GM18873 (cell line): ENCODE data around the gene VPS52.

Experiments
- ATAC-seq: cut with Tn5 transposase; IDR thresholded peaks from one replicate; pipeline ENCODE4 v1.9.1; 2021; ENCODE audit warnings: mild to moderate bottlenecking, moderate library complexity, moderate number of reproducible peaks; ENCODE audit not compliant: unreplicated experiment, low FRiP score

VPS52 gene

DNA sequence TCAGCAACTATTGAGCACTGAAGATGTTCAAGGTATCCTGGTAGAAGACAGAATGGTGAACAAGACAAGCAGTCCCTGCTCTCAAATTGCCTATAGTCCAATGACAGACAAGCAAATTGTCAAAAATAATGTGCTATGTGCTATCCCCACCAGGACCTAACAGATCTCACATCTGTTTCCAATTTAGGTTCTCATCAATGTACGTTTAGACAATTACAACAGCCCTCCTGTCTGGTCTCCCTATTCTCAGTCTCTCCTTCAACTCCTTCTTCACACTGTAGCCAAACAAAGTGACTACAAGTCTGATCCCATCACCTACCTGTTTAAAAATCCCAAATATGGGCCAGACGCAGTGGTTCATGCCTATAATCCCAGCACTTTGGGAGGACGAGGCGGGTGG is 34.7 kb upstream of the VPS52 start:
- no peak for ATAC-seq

DNA sequence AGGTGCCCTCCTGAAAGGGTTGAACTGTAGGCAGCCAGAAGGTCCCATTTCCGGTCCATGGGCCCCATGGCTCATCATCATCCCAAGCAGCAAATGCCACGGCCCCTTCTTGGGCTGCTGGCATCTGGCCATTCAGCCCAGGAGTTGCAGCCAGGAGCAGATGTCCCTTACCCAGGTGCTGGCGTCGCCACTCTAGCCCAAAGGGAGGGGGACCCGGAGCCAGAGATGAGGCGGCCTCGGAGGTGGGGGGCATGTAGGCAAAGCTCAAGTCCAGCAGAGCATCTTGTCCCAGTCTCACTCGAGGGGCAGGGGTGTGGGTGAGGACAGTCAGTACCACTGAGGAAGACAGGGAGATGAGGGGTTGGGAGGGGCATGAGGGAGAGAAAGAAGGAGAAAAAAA is 33.4 kb upstream of the VPS52 start:
- ATAC-seq = no peak

DNA sequence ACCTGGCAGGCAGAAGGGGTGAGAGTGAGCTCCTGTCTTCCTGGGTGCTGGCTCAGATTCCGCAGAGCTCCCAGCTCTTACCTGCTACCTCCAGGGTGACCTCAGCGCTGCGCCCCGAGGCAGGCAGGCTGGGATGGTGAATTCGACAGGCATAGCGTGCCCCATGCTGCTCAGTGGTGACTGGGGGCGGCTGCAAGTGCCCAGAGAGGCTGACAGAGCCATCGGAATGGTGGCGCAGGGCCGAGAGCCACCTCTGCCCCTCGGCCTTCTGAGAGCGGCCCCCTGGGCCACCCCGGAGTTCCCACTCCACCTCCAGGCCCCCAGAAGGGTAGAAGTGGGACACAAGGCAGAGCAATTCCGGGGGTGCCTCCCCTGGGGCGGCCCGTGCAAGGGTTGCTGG is 32.5 kb upstream of the VPS52 start:
- ATAC-seq = no peak

DNA sequence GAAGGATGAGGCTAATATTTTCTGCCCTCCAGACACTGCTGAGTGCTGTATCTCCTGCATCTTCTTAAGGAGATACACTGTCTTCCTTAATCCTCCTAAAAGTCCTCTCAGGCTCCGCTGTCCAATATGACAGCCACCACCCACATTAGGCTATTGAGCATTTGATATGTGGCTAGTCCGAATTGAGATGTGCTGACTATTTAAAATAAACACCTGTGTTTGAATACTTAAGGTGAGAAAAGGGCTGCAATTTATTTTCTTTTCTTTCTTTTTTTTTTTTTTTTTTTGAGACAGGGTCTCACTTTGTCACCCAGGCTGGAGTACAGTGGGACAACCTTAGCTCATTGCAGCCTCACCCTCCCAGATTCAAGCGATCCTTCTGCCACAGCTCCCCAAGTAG is 30.2 kb upstream of the VPS52 start:
- no peak for ATAC-seq

DNA sequence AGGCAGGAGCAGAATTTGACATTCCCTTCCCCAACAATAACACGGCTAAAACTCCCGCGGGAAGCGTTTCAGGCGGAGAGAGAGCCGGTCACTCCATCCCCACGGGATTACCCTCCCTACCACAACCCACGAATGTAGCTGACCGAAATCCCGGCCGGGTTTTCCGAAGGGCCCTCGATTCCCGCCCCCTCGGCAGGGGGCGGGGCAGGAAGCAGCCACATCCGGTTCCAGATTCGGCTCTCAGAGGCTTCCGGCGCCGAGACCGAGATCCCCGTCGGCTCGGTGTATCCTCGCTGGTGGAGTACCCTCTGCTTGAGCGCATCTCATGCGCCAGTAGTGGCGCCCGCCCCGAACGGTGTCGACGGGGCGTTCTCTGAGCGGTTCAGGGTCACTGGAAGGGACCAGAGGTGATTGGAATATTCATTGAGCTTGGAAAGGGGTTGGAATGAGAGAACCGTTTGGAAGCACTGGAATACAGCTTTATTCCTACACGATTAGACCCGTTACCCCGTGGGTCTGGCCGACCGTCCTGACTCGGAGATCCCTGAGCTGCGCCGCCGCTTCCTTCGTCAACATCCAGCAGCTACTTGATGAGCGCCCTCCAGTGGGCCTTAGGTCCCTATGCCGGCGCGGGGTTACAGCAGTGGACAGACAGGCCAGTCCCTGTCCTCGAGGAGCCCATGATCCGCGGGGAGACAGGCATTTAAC is 27.7 kb upstream of the VPS52 start:
- ATAC-seq = peak; percentile 67

DNA sequence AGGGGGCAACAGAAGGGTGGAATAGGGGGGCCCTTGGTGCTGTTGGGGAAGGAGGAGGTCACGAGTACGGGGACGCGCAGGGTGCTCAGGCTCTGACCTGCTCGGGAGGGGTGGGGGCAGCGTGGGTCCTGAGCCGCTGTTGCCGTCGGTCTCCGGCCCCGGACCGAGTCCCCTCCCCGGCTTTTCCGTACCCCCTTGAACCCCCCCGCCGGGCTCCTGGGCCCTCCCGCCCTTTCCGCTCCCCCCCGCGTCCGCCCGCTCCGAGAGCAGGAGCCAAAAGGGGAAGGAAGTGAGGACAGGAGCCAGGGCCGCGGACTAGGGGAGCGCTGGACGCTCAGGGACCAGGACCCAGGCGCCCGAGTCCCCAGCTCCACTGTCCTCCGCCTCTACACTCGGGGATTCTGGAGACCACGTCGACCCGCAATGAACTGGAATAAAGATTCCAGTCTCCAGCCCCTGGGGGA is 27.1 kb upstream of the VPS52 start, which contains the start of gene RGL2:
TSS of gene RGL2 (minus strand) at position 170 of the 464 bp plus-strand sequence. CDS start 332 bp downstream, outside the sequence.
- peak; percentile 14 for ATAC-seq

DNA sequence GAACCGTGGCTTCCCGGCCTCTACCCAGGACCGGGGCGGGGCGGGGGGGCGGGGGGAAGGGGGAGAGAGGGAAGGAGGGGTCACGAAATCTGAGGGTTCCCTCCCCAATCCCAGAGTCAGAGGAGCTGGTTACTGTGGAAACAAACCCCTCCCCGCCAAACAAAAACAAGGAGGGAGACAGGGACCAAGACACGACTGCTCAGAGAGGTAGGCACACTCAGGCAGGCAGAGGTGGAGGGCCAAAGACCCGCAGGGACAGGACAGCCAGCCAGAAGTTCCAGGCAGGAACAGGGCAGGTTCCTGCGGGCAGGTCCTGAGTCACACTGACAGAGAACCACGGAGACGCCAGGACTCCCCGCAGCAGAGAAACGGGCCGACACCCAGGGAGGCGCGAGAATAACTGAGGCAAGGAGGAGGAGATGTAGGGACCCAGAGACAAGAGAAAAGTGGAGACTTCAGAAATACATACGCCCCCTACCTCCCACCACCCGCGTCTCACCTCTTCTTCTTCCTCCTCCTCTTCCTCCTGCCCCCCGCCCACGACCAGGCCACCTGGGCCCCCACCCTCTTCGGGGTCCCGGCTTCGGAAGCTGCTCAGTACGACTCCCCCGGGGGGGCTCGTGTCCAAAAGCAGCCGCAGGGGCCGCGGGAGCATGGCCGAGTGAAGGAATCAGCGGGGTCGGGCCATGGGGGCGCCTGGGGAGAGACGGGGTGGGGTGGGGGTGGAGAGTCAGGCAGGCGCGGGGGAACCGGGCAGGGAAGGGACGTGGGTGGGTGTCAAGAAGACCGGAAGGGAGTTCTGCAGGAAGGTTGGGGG is 26.5 kb upstream of the VPS52 start:
- no peak for ATAC-seq

DNA sequence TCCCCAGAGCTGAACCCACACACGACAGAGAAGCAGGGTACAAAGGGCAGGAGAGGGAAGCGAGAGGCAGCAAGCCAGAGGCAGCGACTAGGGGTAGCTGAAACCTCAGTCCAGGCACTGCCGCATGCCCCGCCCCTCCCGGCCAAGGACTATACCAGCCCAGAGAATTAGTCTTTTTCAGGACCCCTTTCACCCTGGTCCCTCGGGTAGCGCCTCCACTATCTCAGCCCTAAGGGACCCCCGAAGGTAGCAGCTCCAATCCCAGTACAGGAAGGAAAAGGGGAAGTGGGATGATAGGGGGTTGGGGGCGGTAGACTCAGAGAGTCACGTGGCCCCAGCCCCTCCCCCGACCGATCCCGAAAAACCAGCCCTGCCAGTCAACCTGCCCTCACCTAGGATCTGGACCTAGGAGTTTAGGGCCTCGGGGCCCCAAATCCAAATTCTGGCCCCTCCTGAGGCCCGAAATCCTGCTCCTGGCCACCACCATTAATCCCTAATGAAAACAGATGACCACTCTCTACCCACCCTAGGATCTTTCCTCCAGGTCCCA is 25.8 kb upstream of the VPS52 start:
- ATAC-seq = no peak

DNA sequence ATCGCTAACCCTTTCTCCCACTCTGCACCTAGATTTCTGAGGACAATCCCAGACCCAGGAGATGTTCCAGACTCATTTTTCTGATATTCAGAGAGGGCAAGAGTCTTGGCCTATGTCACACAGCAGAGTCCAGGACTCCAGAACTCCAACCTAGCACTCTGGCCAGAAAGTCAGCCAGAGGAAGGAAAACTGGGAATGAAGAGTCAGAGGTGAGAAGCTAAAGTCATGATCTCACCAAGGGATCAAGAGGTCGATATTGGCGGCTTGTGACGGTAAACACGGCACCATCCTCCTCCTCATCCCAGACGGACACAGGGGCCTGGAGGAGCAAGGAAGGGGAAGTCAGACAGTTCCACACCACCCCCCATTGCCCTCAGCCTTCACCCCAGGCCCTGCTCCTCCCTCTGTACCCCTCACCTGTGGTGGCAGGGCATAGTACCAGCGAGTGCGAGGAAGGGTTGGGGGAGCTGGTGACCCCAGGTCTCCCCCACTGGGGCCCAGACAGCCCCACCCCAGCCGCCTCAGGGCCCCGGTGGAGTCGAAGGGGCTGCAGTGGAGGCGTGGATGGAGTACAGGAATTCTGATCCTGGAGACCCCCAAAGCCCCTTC is 25.2 kb upstream of the VPS52 start:
- no peak for ATAC-seq

DNA sequence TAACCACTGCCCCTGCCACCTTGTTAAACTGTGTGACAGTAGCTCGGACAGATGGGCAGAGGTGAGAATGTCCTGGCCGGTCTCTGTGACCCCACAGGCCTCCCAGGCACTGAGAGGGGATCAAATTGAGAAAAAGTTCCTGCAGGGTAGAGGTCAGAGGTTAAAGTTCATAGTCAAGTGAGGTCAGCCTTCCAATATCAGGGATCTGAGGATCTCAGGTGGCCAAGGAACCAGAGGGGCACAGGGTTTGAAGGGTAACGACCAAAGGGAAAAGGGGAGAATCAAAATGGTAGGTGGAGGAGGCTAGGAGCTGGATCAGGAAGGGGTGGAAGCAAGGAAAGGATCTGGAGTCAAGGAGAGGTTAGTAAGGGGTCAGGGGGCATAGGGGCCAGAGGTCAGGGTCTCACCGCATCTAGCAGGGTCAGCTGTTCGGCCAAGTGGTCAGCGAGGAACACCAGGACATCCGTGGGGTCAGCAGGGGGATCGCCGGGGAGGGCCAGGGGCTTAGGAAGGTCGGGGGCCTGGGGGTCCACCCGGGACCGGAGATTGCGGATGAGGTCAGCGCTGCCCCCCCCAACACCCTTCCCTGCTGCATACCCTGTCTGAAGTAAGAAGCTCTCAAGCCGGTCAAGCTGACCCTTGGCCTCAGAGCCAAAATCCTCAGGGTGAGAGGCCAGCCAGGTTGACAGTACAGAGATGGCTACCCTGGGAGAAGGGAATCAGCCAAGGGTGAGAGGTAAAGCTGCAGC is 24.1 kb upstream of the VPS52 start:
- ATAC-seq = no peak

DNA sequence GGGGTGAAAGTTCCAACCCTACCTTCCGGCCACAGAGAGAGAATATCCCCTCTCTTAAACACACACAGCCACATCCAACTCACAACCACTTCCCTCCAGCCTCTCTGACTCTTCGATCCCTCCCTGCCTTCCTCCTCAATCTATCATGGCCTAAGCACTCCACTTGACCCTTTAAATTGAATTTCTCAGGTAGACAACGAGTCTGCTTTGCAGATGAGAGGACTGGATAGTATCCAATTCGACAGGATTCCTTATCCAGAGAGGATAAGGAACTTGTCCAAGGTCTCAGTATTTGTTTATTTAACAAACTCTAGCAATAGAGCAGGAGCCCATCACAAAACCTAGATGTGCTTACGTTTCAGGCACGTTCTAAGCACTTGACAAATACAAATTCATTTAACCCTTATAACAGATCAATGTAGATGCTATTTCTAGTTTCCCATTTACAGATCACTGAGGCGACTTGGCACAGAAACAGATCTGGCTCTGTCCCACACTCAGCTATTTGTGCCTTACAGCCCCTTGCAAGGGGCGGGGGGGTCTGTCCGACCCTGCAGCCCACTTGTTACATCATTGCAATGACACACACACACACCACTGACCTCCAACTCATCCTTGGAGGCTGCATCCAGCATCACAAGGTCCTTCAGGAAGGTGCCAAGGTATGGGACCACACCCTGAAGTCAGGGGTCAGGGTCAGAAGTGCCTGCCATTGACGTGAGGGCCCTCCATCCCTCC is 22.6 kb upstream of the VPS52 start:
- no peak for ATAC-seq

DNA sequence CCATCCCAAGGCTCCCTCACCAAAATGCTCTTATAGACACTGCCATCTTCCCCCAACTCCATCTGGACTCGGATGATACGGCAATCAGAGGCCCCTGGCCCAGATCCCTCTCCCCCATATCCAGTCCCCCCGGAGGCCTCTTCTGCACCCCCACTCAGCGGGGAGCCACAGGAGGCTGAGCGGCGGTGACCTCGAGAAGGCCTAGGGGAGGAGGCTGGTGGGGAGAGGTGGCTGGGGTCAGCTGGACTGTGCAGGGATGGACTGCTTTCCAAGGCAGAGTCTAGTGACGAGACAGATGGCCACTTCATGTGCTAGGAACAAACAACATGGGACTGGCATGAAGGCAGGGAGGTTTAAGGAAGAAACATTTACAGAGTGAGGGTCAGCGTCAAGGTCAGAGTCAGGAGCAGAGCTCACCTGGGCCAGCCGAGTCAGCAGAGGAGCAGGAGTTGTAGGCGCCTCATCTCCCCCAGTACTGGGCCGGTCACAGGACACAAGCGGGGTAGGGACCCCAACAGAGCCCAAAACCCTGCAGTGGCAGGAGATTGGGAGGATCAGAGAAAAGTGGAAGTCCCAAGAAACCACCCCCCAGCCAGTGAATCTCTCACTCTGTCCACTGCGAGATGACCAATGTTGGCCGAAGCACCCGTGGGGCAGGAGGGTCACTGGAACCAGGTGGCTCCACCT is 21.5 kb upstream of the VPS52 start:
- no peak for ATAC-seq

DNA sequence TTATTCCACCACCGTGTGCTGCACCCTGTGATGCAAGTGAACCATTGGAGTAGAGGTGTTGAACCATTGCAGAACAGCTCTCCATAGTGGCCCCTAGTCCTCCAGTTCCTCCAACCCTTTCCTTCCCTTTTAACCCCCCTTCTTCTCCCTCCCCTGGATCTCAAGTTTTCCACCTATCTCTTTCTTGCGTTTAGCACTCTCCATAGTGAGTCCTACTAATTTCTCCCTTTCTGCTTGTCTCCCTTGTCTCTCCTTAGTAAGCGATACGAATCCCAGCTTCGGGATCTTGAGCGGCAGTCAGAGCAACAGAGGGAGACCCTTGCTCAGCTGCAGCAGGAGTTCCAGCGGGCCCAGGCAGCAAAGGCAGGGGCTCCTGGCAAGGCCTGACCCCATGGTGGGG is 18.8 kb upstream of the VPS52 start:
- ATAC-seq = no peak

DNA sequence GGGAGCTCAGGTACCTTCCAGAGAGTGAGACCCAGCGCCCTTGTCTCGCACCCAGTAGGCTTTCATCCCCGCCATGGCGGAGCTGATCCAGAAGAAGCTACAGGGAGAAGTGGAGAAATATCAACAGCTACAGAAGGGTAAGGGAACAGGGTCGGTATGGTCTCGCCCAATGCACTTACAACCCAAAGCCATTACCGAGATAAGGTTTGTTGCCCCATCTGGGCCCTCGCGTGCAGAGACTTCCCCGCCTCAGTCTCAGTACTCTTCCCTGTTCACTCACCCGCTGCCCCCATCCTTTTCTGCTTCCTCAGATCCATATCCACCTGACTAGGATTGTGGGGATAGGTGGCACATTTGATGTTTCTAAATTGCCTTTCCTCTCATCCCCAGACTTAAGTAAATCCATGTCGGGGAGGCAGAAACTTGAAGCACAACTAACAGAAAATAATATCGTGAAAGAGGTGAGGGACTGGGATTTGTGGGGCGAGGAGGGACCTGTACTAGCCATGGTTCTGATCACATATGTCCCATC is 18.2 kb upstream of the VPS52 start:
- ATAC-seq = peak; percentile 6

DNA sequence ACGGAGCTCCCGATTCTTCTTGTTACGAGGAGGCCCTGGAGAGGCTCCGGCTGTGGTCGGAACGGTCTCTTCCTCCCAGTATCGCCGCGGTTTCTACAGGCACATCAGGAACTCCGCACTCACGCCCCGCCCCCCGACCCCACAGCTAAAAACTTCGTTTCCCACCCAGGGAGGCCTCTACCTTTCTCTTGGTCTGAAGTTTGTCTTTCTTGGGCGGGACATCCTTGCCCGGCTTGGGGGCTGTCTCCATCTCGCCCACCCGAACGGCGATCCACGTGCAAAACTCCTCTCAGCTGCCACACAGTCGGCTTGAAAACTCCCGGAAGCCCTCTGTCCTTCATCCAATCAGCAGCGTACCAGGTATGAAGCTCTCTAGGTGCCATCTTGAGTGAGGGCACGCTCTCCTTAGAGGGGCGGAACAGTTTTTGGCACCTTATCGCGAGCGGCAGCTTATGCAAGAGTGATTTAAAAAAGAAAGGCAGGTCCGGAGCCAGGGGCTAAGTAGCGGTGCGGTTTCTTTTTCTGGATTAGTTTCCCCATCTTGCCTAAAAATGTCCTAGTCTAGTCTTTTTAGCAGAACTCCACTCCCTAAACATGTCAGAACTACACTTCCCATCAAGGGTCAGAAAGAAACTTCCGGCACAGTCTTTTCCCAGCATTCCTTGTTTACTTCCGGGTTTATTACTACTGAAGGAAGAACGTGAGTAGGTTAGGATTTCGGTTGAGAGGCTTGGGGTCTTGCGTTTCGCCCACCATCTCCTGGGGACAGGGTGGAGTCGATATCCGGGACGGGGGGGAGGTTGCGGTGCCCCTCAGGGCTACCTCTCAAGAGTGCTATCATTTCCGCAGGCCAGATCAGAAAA is 17.5 kb upstream of the VPS52 start, which contains the start of the genes PFDN6 and WDR46:
TSS of gene PFDN6 (plus strand) at position 681 of the 863 bp plus-strand sequence. CDS start 256 bp downstream, outside the sequence.
TSS of gene WDR46 (minus strand) at position 319 of the 863 bp plus-strand sequence. CDS start at position 250, 69 bp downstream.
- ATAC-seq = peak; percentile 78

DNA sequence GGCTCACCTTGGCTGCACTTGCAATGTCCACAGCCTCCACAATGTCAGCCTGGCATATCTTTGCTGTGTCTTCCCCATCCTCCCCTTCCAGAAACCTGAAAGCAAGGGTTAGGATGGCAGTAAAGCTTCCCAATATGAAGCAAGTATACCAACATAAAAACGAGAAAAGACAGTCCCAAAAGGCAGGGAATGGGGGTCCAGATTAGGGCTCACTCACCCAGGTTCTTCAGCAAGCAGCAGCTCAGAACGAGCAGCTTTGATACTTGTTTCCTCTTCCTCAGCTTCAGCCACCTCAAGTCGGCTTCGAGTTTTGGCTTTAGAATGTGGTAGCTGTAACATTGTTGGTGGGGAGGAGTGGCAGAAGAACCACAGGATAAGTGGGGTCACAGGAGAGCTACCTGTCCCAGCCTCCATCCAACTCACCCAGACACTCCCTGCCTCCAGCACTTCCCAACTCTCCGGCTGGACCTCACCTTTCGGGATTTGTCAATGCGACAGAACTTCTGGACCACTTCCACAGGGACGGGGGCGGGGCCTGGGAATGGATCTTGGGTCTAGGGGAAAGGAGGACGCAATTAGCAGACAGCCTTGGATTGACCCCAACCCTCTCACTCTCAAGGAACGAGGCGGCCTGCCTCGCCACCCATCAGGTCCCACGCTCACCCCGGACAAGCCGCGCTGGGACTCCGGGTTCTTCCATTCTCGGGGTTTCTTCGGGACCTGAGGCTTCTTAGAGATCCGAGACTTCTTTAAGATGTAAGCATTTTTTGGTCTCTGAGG is 16.7 kb upstream of the VPS52 start:
- ATAC-seq = no peak
